Astrocyte (in vitro differentiated cells and primary cell): ENCODE data around the gene CALY. TPM values are rescaled to one million over a fixed set of nuclear protein-coding genes. Genes with fewer than 3 reads are reported as not detected.

Experiments
- DNase-seq: peaks from one replicate; pipeline ENCODE4 v3.0.0-alpha.2; 2010; ENCODE audit warnings: low read depth
- FAIRE-seq: peaks from 2 replicates; lab custom pipeline; 2011; peaks lifted over from hg19 to GRCh38; lab: Jason Lieb, UNC
- H2AFZ ChIP-seq: 2 replicates; pipeline ENCODE4 v1.6.0; 2012; ENCODE audit warnings: low read depth, low read length, inconsistent platforms
- H3K27ac ChIP-seq: 2 replicates; pipeline ENCODE4 v1.5.1; 2011; ENCODE audit warnings: low read depth, low read length, inconsistent platforms
- H3K27me3 ChIP-seq: 2 replicates; pipeline ENCODE4 v1.6.0; 2011; ENCODE audit warnings: low read length, inconsistent platforms; ENCODE audit not compliant: insufficient read depth
- H3K36me3 ChIP-seq: 2 replicates; pipeline ENCODE4 v1.5.1; 2011; ENCODE audit warnings: low read length, inconsistent platforms; ENCODE audit not compliant: insufficient read depth
- H3K4me1 ChIP-seq: 2 replicates; pipeline ENCODE4 v1.5.1; 2011; ENCODE audit warnings: low read length, inconsistent platforms; ENCODE audit not compliant: insufficient read depth
- H3K4me2 ChIP-seq: 2 replicates; pipeline ENCODE4 v1.6.0; 2012; ENCODE audit warnings: low read length, inconsistent platforms
- H3K4me3 ChIP-seq: 2 replicates; pipeline ENCODE4 v1.5.1; 2011; ENCODE audit warnings: low read depth, mild to moderate bottlenecking, low read length, inconsistent platforms; ENCODE audit not compliant: insufficient read depth
- H3K79me2 ChIP-seq: 2 replicates; pipeline ENCODE4 v1.6.0; 2012; ENCODE audit warnings: mild to moderate bottlenecking, low read length, inconsistent platforms; ENCODE audit not compliant: insufficient read depth
- H3K9ac ChIP-seq: 2 replicates; pipeline ENCODE4 v1.6.0; 2012; ENCODE audit warnings: mild to moderate bottlenecking, low read length, inconsistent platforms
- H3K9me3 ChIP-seq: 2 replicates; pipeline ENCODE4 v1.5.1; 2012; ENCODE audit warnings: low read depth, mild to moderate bottlenecking, low read length, inconsistent platforms; ENCODE audit not compliant: insufficient read depth
- H4K20me1 ChIP-seq: 2 replicates; pipeline ENCODE4 v1.6.0; 2012; ENCODE audit warnings: low read length, inconsistent platforms; ENCODE audit not compliant: insufficient read depth
- H3K27ac Mint-ChIP-seq: one replicate; pipeline ENCODE4 v1.8.0; 2021; ENCODE audit warnings: mild to moderate bottlenecking, mixed read lengths; ENCODE audit not compliant: unreplicated experiment
- H3K27me3 Mint-ChIP-seq: one replicate; pipeline ENCODE4 v1.8.0; 2021; ENCODE audit warnings: low read depth, mixed read lengths; ENCODE audit not compliant: unreplicated experiment
- H3K36me3 Mint-ChIP-seq: one replicate; pipeline ENCODE4 v1.8.0; 2021; ENCODE audit warnings: low read depth, mixed read lengths; ENCODE audit not compliant: unreplicated experiment
- H3K4me1 Mint-ChIP-seq: one replicate; pipeline ENCODE4 v1.8.0; 2021; ENCODE audit warnings: low read depth, mixed read lengths; ENCODE audit not compliant: unreplicated experiment
- H3K4me3 Mint-ChIP-seq: one replicate; pipeline ENCODE4 v1.8.0; 2021; ENCODE audit warnings: mild to moderate bottlenecking, moderate library complexity, mixed read lengths; ENCODE audit not compliant: unreplicated experiment
- H3K9me3 Mint-ChIP-seq: one replicate; pipeline ENCODE4 v1.8.0; 2021; ENCODE audit warnings: mild to moderate bottlenecking, mixed read lengths; ENCODE audit not compliant: unreplicated experiment
- EZH2 ChIP-seq: IDR thresholded peaks from 2 replicates; pipeline ENCODE4 v1.6.1; 2012; ENCODE audit warnings: mild to moderate bottlenecking, low read length, inconsistent platforms; ENCODE audit not compliant: insufficient read depth
- total RNA-seq: library from RNA; stranded (reverse); gene quantifications from 2 replicates; pipeline ENCODE4 v1.2.1, GENCODE V29; 2021
- TF ChIP-seq, protein P1 (sequence below): IDR thresholded peaks from 2 replicates; pipeline ENCODE4 v1.5.1; 2011; ENCODE audit warnings: low read depth, mild to moderate bottlenecking, inconsistent platforms, low read length, moderate library complexity; ENCODE audit not compliant: insufficient read depth

Gene CALY
- total RNA-seq, 1 donor from 2014 or later = 1.1 TPM

DNA sequence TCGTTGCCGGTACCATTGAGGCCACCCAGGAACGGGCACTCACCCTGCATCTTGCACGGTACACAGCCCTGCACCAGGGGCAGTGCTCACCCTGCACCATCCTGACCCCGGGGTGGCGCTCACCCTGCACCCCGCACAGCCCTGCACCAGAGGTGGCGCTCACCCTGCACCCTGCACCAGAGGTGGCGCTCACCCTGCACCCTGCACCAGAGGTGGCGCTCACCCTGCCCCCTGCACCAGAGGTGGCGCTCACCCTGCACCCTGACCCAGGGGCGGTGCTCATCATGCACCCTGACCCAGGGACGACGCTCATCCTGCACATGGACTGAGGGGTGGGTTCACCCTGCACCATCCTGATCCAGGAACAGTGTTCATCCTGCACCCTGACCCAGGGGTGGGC lies 34.5 kb downstream of the CALY start:
- Histone ChIP-seq H3K4me3 (no peak overlapping the region), H3K36me3 (peaks cover 19% of the 10 kb centered on the region), H3K27me3 (no peaks in the 10 kb centered on the region), H3K4me1 (peaks cover 4% of the 10 kb centered on the region), H2AFZ (no peak overlapping the region), H4K20me1 (peaks cover 59% of the 10 kb centered on the region), H3K4me2 (no peak overlapping the region), H3K27ac (no peak overlapping the region), H3K9me3 (no peaks in the 10 kb centered on the region), H3K79me2 (peaks cover 52% of the 10 kb centered on the region), H3K9ac (no peak overlapping the region)
- no peak for TF ChIP-seq EZH2
- TF ChIP-seq, protein P1, sequence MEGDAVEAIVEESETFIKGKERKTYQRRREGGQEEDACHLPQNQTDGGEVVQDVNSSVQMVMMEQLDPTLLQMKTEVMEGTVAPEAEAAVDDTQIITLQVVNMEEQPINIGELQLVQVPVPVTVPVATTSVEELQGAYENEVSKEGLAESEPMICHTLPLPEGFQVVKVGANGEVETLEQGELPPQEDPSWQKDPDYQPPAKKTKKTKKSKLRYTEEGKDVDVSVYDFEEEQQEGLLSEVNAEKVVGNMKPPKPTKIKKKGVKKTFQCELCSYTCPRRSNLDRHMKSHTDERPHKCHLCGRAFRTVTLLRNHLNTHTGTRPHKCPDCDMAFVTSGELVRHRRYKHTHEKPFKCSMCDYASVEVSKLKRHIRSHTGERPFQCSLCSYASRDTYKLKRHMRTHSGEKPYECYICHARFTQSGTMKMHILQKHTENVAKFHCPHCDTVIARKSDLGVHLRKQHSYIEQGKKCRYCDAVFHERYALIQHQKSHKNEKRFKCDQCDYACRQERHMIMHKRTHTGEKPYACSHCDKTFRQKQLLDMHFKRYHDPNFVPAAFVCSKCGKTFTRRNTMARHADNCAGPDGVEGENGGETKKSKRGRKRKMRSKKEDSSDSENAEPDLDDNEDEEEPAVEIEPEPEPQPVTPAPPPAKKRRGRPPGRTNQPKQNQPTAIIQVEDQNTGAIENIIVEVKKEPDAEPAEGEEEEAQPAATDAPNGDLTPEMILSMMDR = no peak
- peaks cover 11% of the 10 kb centered on the region for H3K4me1 Mint-ChIP-seq
- DNase-seq = no peak
- no peak overlapping the region for H3K4me3 Mint-ChIP-seq
- no peaks in the 10 kb centered on the region for H3K9me3 Mint-ChIP-seq
- H3K27me3 Mint-ChIP-seq = no peaks in the 10 kb centered on the region
- no peak overlapping the region for H3K27ac Mint-ChIP-seq
- no peak for FAIRE-seq
- H3K36me3 Mint-ChIP-seq = peaks cover 11% of the 10 kb centered on the region

DNA sequence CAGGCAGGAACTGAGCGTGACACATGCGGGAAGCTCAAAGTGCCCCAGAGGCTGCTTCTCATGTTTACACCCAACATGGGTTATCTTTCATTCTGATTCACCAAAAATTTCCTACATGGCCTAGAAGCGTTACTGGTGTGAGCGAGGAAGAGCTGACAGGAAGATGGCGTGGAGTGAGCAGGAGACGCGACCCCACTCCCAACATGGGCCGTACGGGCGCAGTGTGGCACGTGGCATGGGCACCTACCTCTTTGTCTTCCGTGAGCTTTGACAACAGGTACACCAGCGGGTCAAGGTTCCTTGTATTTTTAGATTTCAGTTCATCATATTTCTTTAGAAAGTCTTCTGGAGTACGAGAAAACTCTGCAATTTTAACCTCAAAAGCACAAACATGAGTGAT lies 37.0 kb downstream of the CALY start:
- Histone ChIP-seq H3K4me2 (no peak overlapping the region), H2AFZ (no peak overlapping the region), H3K9me3 (no peaks in the 10 kb centered on the region), H3K4me3 (no peak overlapping the region), H3K27ac (no peak overlapping the region), H3K36me3 (peaks cover 21% of the 10 kb centered on the region), H3K9ac (no peak overlapping the region), H3K4me1 (no peaks in the 10 kb centered on the region), H4K20me1 (peaks cover 36% of the 10 kb centered on the region), H3K79me2 (peaks cover 28% of the 10 kb centered on the region), H3K27me3 (no peaks in the 10 kb centered on the region)
- DNase-seq (no peak), FAIRE-seq (no peak)
- TF ChIP-seq EZH2 = no peak
- TF ChIP-seq, protein P1 = no peak
- Mint-ChIP-seq H3K4me1 (peaks cover 7% of the 10 kb centered on the region), H3K4me3 (no peak overlapping the region), H3K27me3 (no peaks in the 10 kb centered on the region), H3K27ac (no peak overlapping the region), H3K36me3 (peaks cover 11% of the 10 kb centered on the region), H3K9me3 (no peaks in the 10 kb centered on the region)

DNA sequence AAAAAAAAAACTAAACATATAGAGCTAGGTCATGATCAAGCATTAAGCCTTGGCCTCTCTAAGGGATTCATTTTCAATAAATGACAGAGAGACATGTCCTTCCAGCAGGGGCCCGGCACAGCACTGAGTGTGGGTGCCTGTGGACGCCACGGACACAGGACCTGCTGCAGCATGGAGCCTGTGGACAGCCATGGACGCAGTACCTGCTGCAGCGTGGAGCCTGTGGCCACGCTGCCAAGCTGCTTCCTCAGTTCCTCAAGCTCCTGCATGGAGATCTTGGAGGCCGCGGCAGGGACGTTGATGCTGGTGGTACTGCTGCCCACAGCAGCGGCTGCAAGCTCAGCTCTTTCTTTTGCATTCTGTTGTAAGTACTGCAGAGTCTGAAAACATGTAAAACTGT lies 37.5 kb downstream of the CALY start:
- Histone ChIP-seq H3K4me3 (no peak overlapping the region), H3K79me2 (peaks cover 23% of the 10 kb centered on the region), H4K20me1 (peaks cover 34% of the 10 kb centered on the region), H3K9me3 (no peaks in the 10 kb centered on the region), H3K36me3 (peaks cover 21% of the 10 kb centered on the region), H3K9ac (no peak overlapping the region), H3K27me3 (no peaks in the 10 kb centered on the region), H3K4me1 (no peaks in the 10 kb centered on the region), H3K27ac (no peak overlapping the region), H3K4me2 (no peak overlapping the region), H2AFZ (no peak overlapping the region)
- no peak for DNase-seq
- Mint-ChIP-seq H3K27me3 (no peaks in the 10 kb centered on the region), H3K4me3 (no peak overlapping the region), H3K36me3 (peaks cover 11% of the 10 kb centered on the region), H3K9me3 (no peaks in the 10 kb centered on the region), H3K4me1 (peaks cover 4% of the 10 kb centered on the region), H3K27ac (no peak overlapping the region)
- no peak for TF ChIP-seq EZH2
- TF ChIP-seq, protein P1 = no peak
- no peak for FAIRE-seq
